ENCODE data around the gene GSTCD. TPM values are rescaled to one million over a fixed set of nuclear protein-coding genes. Genes with fewer than 3 reads are reported as not detected.
"Not testable (repeated sequence)": the region's sequence is repeated elsewhere in the genome, so short reads cannot be mapped to it uniquely, and the experiment has no call there.

Gene GSTCD
- total RNA-seq, 2 experiments from 2014 or later: 15.8 to 18.2 TPM

DNA sequence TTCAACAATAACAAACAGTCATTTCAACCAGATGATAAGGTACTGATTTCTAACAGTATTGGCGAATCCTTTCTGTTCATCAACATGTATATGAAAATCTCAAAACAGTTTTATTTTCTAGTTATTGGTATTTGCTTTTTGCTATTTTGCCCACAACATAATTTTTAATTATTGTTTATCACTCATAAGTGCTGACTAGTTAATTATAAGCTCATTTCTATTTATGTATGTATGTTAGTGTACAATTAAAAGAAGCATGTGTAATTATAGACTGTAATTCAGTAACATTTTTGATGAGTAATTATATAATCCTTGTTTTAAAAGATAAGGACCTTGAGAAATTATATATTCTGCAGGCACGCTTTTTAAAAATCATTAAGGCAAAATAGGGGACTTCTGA lies 119.5 kb downstream of the GSTCD start:
- CTCF ChIA-PET: no interaction called here
- no peaks in the 10 kb centered on the region for H3K9me3 Mint-ChIP-seq
- intact Hi-C loops (cut with micrococcal nuclease): no loop called here
- H3K27me3 Mint-ChIP-seq (ENCODE audit: low read depth): no peaks in the 10 kb centered on the region
- no peaks in the 10 kb centered on the region for H3K4me1 Mint-ChIP-seq (ENCODE audit: low read depth)
- no peak for DNase-seq
- peaks cover 27% of the 10 kb centered on the region for H3K36me3 Mint-ChIP-seq (ENCODE audit: low read depth)
- H3K27ac Mint-ChIP-seq: no peak overlapping the region
- no peak overlapping the region for H3K4me3 Mint-ChIP-seq

DNA sequence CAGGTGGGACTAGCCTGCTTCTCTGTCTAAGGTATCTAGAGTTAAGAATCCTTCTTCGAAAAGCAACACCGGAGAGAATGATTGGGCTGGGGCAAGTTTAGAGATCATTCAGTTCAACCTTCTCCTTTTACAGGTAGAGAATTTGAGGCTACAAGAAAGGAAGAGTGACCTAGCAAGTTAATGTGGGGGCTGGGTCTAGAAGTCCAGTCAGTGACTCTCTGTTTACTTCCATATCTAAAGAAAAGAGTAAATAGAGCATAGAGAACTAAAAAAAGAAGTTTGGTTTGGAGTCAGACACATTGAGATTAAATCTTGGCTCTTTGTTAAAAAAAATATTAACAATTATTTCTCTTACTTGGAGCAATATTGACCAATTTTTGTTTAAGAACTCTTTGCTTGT lies 122.6 kb downstream of the GSTCD start:
- DNase-seq: no peak
- no peak overlapping the region for H3K4me3 Mint-ChIP-seq
- H3K27me3 Mint-ChIP-seq (ENCODE audit: low read depth): no peaks in the 10 kb centered on the region
- H3K9me3 Mint-ChIP-seq: no peaks in the 10 kb centered on the region
- intact Hi-C loops (cut with micrococcal nuclease): no loop called here
- CTCF ChIA-PET: no interaction called here
- H3K36me3 Mint-ChIP-seq (ENCODE audit: low read depth): peaks cover 18% of the 10 kb centered on the region
- H3K27ac Mint-ChIP-seq: no peak overlapping the region
- no peaks in the 10 kb centered on the region for H3K4me1 Mint-ChIP-seq (ENCODE audit: low read depth)

DNA sequence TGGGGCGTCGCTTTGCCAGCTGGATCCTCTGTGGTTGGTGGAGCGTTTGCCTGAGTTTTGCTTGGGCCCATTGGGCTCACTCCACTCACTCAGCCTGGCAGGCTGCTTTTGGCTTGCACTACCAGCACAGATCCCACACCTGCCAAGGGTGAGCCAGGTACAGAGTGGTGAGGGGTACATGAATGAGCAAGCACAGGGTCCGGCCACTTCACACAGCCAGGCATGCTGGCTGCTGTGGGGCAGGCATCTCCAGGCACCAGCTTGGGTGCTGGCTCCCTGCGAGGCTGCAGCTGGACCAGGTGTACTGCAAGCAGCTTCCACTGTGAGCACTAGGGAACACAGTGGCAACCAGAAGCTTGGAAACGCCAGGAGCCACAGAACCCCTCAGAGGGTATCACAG lies 126.6 kb downstream of the GSTCD start:
- H3K4me1 Mint-ChIP-seq (ENCODE audit: low read depth): no peaks in the 10 kb centered on the region

GRCh38 chr4:105836537-105836936 lies 128.0 kb downstream of the GSTCD start:
- Mint-ChIP-seq H3K9me3 (no peaks in the 10 kb centered on the region), H3K4me1 (ENCODE audit: low read depth) (no peaks in the 10 kb centered on the region), H3K27ac (no peak overlapping the region), H3K4me3 (no peak overlapping the region), H3K36me3 (ENCODE audit: low read depth) (peaks cover 17% of the 10 kb centered on the region), H3K27me3 (ENCODE audit: low read depth) (no peaks in the 10 kb centered on the region)
- DNase-seq: no peak
- intact Hi-C loops (cut with micrococcal nuclease): no loop called here
- CTCF ChIA-PET: no interaction called here

More for the DNA sequence above, 126.6 kb downstream of the GSTCD start:
- CTCF ChIA-PET: no interaction called here
- H3K27me3 Mint-ChIP-seq (ENCODE audit: low read depth): no peaks in the 10 kb centered on the region
- no peak overlapping the region for H3K4me3 Mint-ChIP-seq
- intact Hi-C loops (cut with micrococcal nuclease): no loop called here
- H3K36me3 Mint-ChIP-seq (ENCODE audit: low read depth): peaks cover 17% of the 10 kb centered on the region
- no peaks in the 10 kb centered on the region for H3K9me3 Mint-ChIP-seq
- H3K27ac Mint-ChIP-seq: no peak overlapping the region
- DNase-seq: no peak

GRCh38 chr4:105837037-105837436 lies 128.5 kb downstream of the GSTCD start:
- no peak overlapping the region for H3K4me3 Mint-ChIP-seq
- H3K9me3 Mint-ChIP-seq: no peaks in the 10 kb centered on the region
- no peak for DNase-seq
- H3K27ac Mint-ChIP-seq: no peak overlapping the region
- no peaks in the 10 kb centered on the region for H3K27me3 Mint-ChIP-seq (ENCODE audit: low read depth)
- H3K36me3 Mint-ChIP-seq (ENCODE audit: low read depth): peaks cover 17% of the 10 kb centered on the region
- intact Hi-C loops (cut with micrococcal nuclease): no loop called here
- CTCF ChIA-PET: no interaction called here
- no peaks in the 10 kb centered on the region for H3K4me1 Mint-ChIP-seq (ENCODE audit: low read depth)

- intact Hi-C loops (cut with micrococcal nuclease): no loop called here
- Mint-ChIP-seq H3K9me3 (no peaks in the 10 kb centered on the region), H3K4me1 (ENCODE audit: low read depth) (no peaks in the 10 kb centered on the region), H3K27ac (no peak overlapping the region), H3K4me3 (no peak overlapping the region), H3K27me3 (ENCODE audit: low read depth) (no peaks in the 10 kb centered on the region), H3K36me3 (ENCODE audit: low read depth) (peaks cover 14% of the 10 kb centered on the region)
- no peak for DNase-seq
- CTCF ChIA-PET: no interaction called here
Observed at GRCh38 chr4:105838082-105838481, 129.5 kb downstream of the GSTCD start.

GRCh38 chr4:105840426-105841174 lies 132.0 kb downstream of the GSTCD start:
- no peaks in the 10 kb centered on the region for H3K27me3 Mint-ChIP-seq (ENCODE audit: low read depth)
- H3K4me1 Mint-ChIP-seq (ENCODE audit: low read depth): no peaks in the 10 kb centered on the region
- no peak for DNase-seq
- CTCF ChIA-PET: no interaction called here
- no peaks in the 10 kb centered on the region for H3K9me3 Mint-ChIP-seq
- no peak overlapping the region for H3K27ac Mint-ChIP-seq
- H3K4me3 Mint-ChIP-seq: no peak overlapping the region
- intact Hi-C loops (cut with micrococcal nuclease): no loop called here
- H3K36me3 Mint-ChIP-seq (ENCODE audit: low read depth): peaks cover 20% of the 10 kb centered on the region

DNA sequence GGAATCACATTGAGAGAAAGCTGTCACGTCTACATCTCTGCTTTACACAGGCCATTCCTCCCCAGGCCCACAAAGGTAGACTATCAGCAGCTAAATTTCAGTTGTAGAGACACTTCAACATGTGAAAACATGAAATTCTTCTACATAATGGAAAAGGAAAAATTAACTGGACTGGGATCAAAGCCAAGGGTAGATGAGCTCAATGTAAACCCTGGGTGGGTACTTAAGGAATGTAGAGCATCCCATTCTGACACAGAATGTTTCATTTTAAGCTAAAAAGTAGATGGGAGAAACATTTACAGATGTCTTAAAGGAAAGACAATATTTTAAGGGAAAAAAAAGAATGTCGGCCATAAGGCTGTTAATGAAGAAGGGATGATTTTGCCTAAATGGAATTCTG lies 135.4 kb downstream of the GSTCD start:
- intact Hi-C loops (cut with micrococcal nuclease): no loop called here
- H3K4me1 Mint-ChIP-seq (ENCODE audit: low read depth): no peaks in the 10 kb centered on the region

DNA sequence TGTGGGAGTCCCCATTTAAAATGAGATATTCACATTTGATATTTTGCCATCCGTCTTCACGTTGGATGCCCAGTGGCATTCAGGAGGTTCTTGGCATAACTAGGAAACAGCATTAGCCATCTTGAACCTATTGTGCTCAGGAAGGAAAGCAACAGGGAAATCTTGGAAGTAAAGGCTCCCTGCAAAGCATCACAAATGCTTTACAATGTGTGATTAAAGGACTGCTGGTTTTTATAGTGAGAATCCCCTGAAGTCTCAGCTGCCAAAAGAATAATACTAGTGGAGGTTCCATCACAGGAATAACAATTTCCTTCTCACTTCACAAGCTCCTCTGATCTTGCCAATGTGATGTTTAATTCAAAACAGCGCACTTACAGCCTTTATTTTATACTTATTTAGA lies 137.0 kb downstream of the GSTCD start:
- Mint-ChIP-seq H3K9me3 (no peaks in the 10 kb centered on the region), H3K27me3 (ENCODE audit: low read depth) (no peaks in the 10 kb centered on the region), H3K4me3 (no peak overlapping the region), H3K36me3 (ENCODE audit: low read depth) (peaks cover 7% of the 10 kb centered on the region), H3K4me1 (ENCODE audit: low read depth) (no peaks in the 10 kb centered on the region), H3K27ac (no peak overlapping the region)
- intact Hi-C loops (cut with micrococcal nuclease): no loop called here
- DNase-seq: no peak
- CTCF ChIA-PET: interaction anchor here (0.6 kb wide), 1 partner anchor 92 kb away, joined by 3 read pairs; no protein-coding TSS in a partner anchor

More for the DNA sequence above, 135.4 kb downstream of the GSTCD start:
- Mint-ChIP-seq H3K4me3 (no peak overlapping the region), H3K9me3 (no peaks in the 10 kb centered on the region), H3K27me3 (ENCODE audit: low read depth) (no peaks in the 10 kb centered on the region), H3K36me3 (ENCODE audit: low read depth) (peaks cover 11% of the 10 kb centered on the region), H3K27ac (no peak overlapping the region)
- no peak for DNase-seq
- CTCF ChIA-PET: no interaction called here

GRCh38 chr4:105848359-105848758 lies 139.8 kb downstream of the GSTCD start:
- DNase-seq; H3K27me3 Mint-ChIP-seq (ENCODE audit: low read depth); H3K4me3 Mint-ChIP-seq; intact Hi-C loops (cut with micrococcal nuclease); H3K27ac Mint-ChIP-seq; CTCF ChIA-PET; H3K9me3 Mint-ChIP-seq; H3K4me1 Mint-ChIP-seq (ENCODE audit: low read depth): not testable (repeated sequence)
- peaks cover 15% of the 10 kb centered on the region for H3K36me3 Mint-ChIP-seq (ENCODE audit: low read depth)

- H3K9me3 Mint-ChIP-seq: peaks cover 19% of the 10 kb centered on the region
- H3K4me1 Mint-ChIP-seq (ENCODE audit: low read depth): no peaks in the 10 kb centered on the region
- CTCF ChIA-PET: no interaction called here
- intact Hi-C loops (cut with micrococcal nuclease): no loop called here
- H3K36me3 Mint-ChIP-seq (ENCODE audit: low read depth): peaks cover 27% of the 10 kb centered on the region
- DNase-seq: no peak
- H3K27ac Mint-ChIP-seq: no peak overlapping the region
- H3K27me3 Mint-ChIP-seq (ENCODE audit: low read depth): no peaks in the 10 kb centered on the region
- no peak overlapping the region for H3K4me3 Mint-ChIP-seq
Observed at GRCh38 chr4:105851196-105851595, 142.6 kb downstream of the GSTCD start.

- intact Hi-C loops (cut with micrococcal nuclease); CTCF ChIA-PET; H3K4me3 Mint-ChIP-seq; H3K27ac Mint-ChIP-seq; H3K27me3 Mint-ChIP-seq (ENCODE audit: low read depth); DNase-seq; H3K4me1 Mint-ChIP-seq (ENCODE audit: low read depth): not testable (repeated sequence)
- Mint-ChIP-seq H3K9me3 (peaks cover 24% of the 10 kb centered on the region), H3K36me3 (ENCODE audit: low read depth) (peaks cover 34% of the 10 kb centered on the region)
Observed at GRCh38 chr4:105852230-105852629, 143.6 kb downstream of the GSTCD start.

- CTCF ChIA-PET: no interaction called here
- Mint-ChIP-seq H3K27me3 (ENCODE audit: low read depth) (no peaks in the 10 kb centered on the region), H3K36me3 (ENCODE audit: low read depth) (peaks cover 27% of the 10 kb centered on the region), H3K9me3 (peaks cover 43% of the 10 kb centered on the region), H3K4me1 (ENCODE audit: low read depth) (no peaks in the 10 kb centered on the region), H3K4me3 (no peak overlapping the region), H3K27ac (no peak overlapping the region)
- intact Hi-C loops (cut with micrococcal nuclease): no loop called here
- DNase-seq: no peak
Observed at GRCh38 chr4:105858466-105859040, 150.0 kb downstream of the GSTCD start.

All from activated naive CD4-positive, alpha-beta T cell treated with anti-CD3 and anti-CD28 coated beads for 36 hours (primary cell).